Ishikawa (cell line): ENCODE measurements around the gene ATP6V1G3.

ENCODE experiments used
- CEBPB ChIP-seq: IDR thresholded peaks from 2 replicates; pipeline ENCODE4 v1.6.1; 2012
- CREB1 ChIP-seq: IDR thresholded peaks from 2 replicates; pipeline ENCODE4 v1.6.1; 2012; ENCODE audit warnings: low read depth
- EGR1 ChIP-seq: IDR thresholded peaks from 2 replicates; pipeline ENCODE4 v1.6.1; 2012
- EP300 ChIP-seq: IDR thresholded peaks from 2 replicates; pipeline ENCODE4 v1.6.1; 2012; ENCODE audit warnings: borderline replicate concordance
- FOXM1 ChIP-seq: IDR thresholded peaks from 2 replicates; pipeline ENCODE4 v1.6.1; 2012; ENCODE audit warnings: low read depth, borderline replicate concordance
- MAX ChIP-seq: IDR thresholded peaks from 2 replicates; pipeline ENCODE4 v1.6.1; 2012
- NFIC ChIP-seq: IDR thresholded peaks from 2 replicates; pipeline ENCODE4 v1.6.1; 2012
- RAD21 ChIP-seq: IDR thresholded peaks from 2 replicates; pipeline ENCODE4 v1.6.1; 2012; ENCODE audit warnings: low read depth
- TAF1 ChIP-seq: IDR thresholded peaks from 2 replicates; pipeline ENCODE4 v1.6.1; 2012; ENCODE audit warnings: low read depth, mild to moderate bottlenecking
- TCF12 ChIP-seq: IDR thresholded peaks from 2 replicates; pipeline ENCODE4 v1.6.1; 2012; ENCODE audit warnings: low read depth
- TEAD4 ChIP-seq: IDR thresholded peaks from 2 replicates; pipeline ENCODE4 v1.6.1; 2012
- USF1 ChIP-seq: IDR thresholded peaks from 2 replicates; pipeline ENCODE4 v1.6.1; 2012
- YY1 ChIP-seq: IDR thresholded peaks from 2 replicates; pipeline ENCODE4 v1.6.1; 2012; ENCODE audit warnings: low read depth
- ZBTB7A ChIP-seq: IDR thresholded peaks from 2 replicates; pipeline ENCODE4 v1.6.1; 2012; ENCODE audit warnings: low read depth
- TF ChIP-seq, protein P1 (sequence below): IDR thresholded peaks from 2 replicates; pipeline ENCODE4 v1.6.1; 2012; ENCODE audit warnings: low read depth, mild to moderate bottlenecking

Gene ATP6V1G3

DNA sequence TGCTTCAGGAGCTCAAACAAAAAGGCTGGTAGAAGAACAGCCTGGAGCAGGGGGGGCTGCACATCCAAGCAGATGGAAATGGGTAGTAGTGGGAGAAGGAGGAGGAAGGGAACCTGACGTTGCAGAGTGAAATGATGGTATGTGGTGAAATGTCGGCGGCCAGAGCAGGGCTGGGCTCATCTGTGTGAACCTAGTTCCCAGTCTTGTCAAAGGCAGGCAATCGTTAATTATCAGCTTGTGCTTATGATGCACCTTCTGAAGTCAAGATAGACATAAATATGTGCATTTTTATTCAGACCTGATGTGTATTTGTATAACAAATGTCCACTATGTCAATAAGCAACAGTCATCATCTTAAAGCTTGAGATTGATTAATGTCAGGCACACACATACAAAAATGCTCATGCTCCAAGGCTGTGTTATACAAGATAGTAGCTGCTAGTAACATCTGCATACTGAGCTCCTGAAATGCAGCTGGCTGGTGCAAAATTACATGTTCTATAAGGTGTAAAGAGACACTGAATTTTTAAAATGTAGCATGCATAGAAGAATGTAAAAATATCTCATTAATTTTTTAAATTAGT lies 10.6 kb upstream of the ATP6V1G3 start:
- no peak for TF ChIP-seq TCF12
- TF ChIP-seq ZBTB7A = no peak
- no peak for TF ChIP-seq RAD21
- no peak for TF ChIP-seq TEAD4
- TF ChIP-seq, protein P1, sequence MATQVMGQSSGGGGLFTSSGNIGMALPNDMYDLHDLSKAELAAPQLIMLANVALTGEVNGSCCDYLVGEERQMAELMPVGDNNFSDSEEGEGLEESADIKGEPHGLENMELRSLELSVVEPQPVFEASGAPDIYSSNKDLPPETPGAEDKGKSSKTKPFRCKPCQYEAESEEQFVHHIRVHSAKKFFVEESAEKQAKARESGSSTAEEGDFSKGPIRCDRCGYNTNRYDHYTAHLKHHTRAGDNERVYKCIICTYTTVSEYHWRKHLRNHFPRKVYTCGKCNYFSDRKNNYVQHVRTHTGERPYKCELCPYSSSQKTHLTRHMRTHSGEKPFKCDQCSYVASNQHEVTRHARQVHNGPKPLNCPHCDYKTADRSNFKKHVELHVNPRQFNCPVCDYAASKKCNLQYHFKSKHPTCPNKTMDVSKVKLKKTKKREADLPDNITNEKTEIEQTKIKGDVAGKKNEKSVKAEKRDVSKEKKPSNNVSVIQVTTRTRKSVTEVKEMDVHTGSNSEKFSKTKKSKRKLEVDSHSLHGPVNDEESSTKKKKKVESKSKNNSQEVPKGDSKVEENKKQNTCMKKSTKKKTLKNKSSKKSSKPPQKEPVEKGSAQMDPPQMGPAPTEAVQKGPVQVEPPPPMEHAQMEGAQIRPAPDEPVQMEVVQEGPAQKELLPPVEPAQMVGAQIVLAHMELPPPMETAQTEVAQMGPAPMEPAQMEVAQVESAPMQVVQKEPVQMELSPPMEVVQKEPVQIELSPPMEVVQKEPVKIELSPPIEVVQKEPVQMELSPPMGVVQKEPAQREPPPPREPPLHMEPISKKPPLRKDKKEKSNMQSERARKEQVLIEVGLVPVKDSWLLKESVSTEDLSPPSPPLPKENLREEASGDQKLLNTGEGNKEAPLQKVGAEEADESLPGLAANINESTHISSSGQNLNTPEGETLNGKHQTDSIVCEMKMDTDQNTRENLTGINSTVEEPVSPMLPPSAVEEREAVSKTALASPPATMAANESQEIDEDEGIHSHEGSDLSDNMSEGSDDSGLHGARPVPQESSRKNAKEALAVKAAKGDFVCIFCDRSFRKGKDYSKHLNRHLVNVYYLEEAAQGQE = no peak
- TF ChIP-seq NFIC = no peak
- no peak for TF ChIP-seq TAF1
- TF ChIP-seq YY1 = no peak
- TF ChIP-seq USF1 = no peak
- no peak for TF ChIP-seq EP300
- no peak for TF ChIP-seq MAX
- TF ChIP-seq EGR1 = no peak
- no peak for TF ChIP-seq FOXM1

GRCh38 chr1:198549866-198550265 lies 9.4 kb upstream of the ATP6V1G3 start:
- TF ChIP-seq, protein P1 = no peak
- TF ChIP-seq EP300 = no peak
- no peak for TF ChIP-seq ZBTB7A
- TF ChIP-seq TEAD4 = no peak
- TF ChIP-seq CREB1 = no peak
- no peak for TF ChIP-seq TAF1

DNA sequence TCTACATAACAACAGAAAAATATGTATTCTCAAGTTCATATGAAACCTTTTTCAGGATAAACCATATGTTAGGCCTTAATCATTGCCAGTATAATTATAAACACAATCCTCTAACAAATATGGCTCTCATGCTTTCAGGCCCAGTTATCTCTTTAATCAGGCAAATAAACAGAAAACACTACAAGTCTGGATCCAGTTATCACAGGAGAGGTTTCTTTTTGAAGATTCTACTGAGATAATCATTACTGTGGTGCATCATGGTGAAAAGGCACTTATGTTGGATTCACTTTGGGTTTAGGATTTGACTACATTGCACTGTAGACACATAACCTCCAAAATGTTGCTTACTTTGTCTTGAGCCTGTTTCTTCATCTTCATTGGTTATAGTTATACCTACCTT lies 8.4 kb upstream of the ATP6V1G3 start:
- TF ChIP-seq EP300 (no peak), NFIC (no peak), CREB1 (no peak), RAD21 (no peak), TAF1 (no peak), EGR1 (no peak), FOXM1 (no peak), TEAD4 (no peak), YY1 (no peak), TCF12 (no peak), ZBTB7A (no peak), CEBPB (no peak), USF1 (no peak)
- TF ChIP-seq, protein P1 = no peak

DNA sequence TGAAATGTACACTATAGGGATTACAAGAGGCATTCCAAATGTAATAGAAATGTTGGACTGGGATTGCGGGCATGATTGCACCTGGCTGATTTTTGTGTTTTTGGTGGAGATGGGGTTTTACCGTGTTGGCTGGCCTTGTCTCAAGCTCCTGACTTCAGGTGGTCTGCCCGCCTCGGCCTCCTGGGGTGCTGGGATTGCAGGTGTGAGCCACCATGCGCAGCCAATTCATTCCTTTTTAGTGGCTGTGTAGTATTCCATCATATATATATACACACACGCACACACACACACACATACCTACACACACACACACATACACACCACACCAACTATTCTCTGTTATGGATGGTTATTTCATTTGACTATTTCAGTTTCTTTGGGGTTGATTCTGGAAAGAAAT lies 4.7 kb upstream of the ATP6V1G3 start:
- TF ChIP-seq TCF12 (no peak), ZBTB7A (no peak), USF1 (no peak), TAF1 (no peak), EP300 (no peak), MAX (no peak), RAD21 (no peak), EGR1 (no peak)
- TF ChIP-seq, protein P1 = no peak
